H1 (cell line): Measurements from ENCODE around the gene MST1R. TPM values are rescaled to one million over a fixed set of nuclear protein-coding genes. Genes with fewer than 3 reads are reported as not detected.
A peak's percentile ranks its signal among the peaks of the same experiment; 100 is the strongest.

Experiments
- CTCF ChIA-PET: fragments of 300-600 bp; sonication (Branson Sonifier 250); formaldehyde crosslinking; loops from one replicate; lab custom pipeline; 2021; ENCODE audit not compliant: partially characterized antibody; lab: Charles Lee
- POLR2A ChIA-PET: fragments of 300-600 bp; sonication (Branson Sonifier 250); formaldehyde crosslinking; loops from one replicate; lab custom pipeline; 2021; ENCODE audit warnings: inconsistent platforms; ENCODE audit not compliant: partially characterized antibody; lab: Charles Lee
- DNase-seq, 2 experiments: peaks; one replicate each; pipeline versions ENCODE4 v3.0.0 to v3.0.0-alpha.2; 2010 to 2022; ENCODE audit warnings: low spot score in 2 of 2, low read depth in 1 of 2, mixed read lengths in 1 of 2
- FAIRE-seq: peaks from 2 replicates; lab custom pipeline; 2011; peaks lifted over from hg19 to GRCh38; lab: Jason Lieb, UNC
- H2AFZ ChIP-seq: 2 replicates; pipeline ENCODE4 v1.8.1; 2012; ENCODE audit warnings: low read length, inconsistent platforms
- H2AK5ac ChIP-seq: 2 replicates; pipeline ENCODE4 v1.6.1; 2013; ENCODE audit warnings: low read depth, low read length
- H2BK120ac ChIP-seq: replicated peaks from 2 replicates; pipeline ENCODE3; 2013; ENCODE audit warnings: low read depth, low read length, inconsistent platforms
- H2BK12ac ChIP-seq: 2 replicates; pipeline ENCODE4 v1.6.1; 2013; ENCODE audit warnings: low read depth, low read length
- H2BK15ac ChIP-seq: 2 replicates; pipeline ENCODE4 v1.6.1; 2013; ENCODE audit warnings: low read length
- H2BK20ac ChIP-seq: 2 replicates; pipeline ENCODE4 v1.6.1; 2013; ENCODE audit warnings: low read length
- H2BK5ac ChIP-seq: 2 replicates; pipeline ENCODE4 v1.6.1; 2013; ENCODE audit warnings: low read depth, low read length
- H3K14ac ChIP-seq: 2 replicates; pipeline ENCODE4 v1.6.1; 2013; ENCODE audit warnings: inconsistent platforms; ENCODE audit not compliant: insufficient read length
- H3K18ac ChIP-seq: 2 replicates; pipeline ENCODE4 v1.6.1; 2013; ENCODE audit warnings: low read length; ENCODE audit errors: extremely low read depth
- H3K23ac ChIP-seq: 2 replicates; pipeline ENCODE4 v1.6.1; 2013; ENCODE audit warnings: inconsistent platforms; ENCODE audit not compliant: insufficient read length
- H3K23me2 ChIP-seq: 2 replicates; pipeline ENCODE4 v1.6.1; 2013; ENCODE audit warnings: low read depth, low read length
- H3K27ac ChIP-seq: 2 replicates; pipeline ENCODE4 v1.6.1; 2011; ENCODE audit warnings: low read depth, low read length, inconsistent platforms
- H3K27me3 ChIP-seq, 4 experiments: replicated peaks in 1 of 4; 1 replicate in 1 of 4; 2 replicates in 3 of 4; pipeline versions ENCODE4 v1.6.1 to v1.8.1; 2011 to 2013; ENCODE audit warnings: low read length in 3 of 4, mild to moderate bottlenecking in 3 of 4, inconsistent platforms in 2 of 4, mixed read lengths in 2 of 4, moderate library complexity in 1 of 4; ENCODE audit not compliant: control insufficient read depth in 3 of 4, insufficient read depth in 3 of 4; ENCODE audit errors: extremely low read depth in 1 of 4
- H3K36me3 ChIP-seq, 4 experiments: 2 replicates each; pipeline versions ENCODE4 v1.6.1 to v1.8.1; 2011 to 2013; ENCODE audit warnings: mild to moderate bottlenecking in 4 of 4, low read length in 3 of 4, moderate library complexity in 2 of 4, control low read depth in 1 of 4, inconsistent platforms in 1 of 4; ENCODE audit not compliant: insufficient read depth in 4 of 4, control insufficient read depth in 2 of 4
- H3K4ac ChIP-seq: replicated peaks from 2 replicates; pipeline ENCODE3; 2013; ENCODE audit warnings: low read length, low read depth, mixed read lengths, inconsistent platforms; ENCODE audit not compliant: insufficient read length
- H3K4me1 ChIP-seq, 4 experiments: replicated peaks in 1 of 4; 1 replicate in 1 of 4; 2 replicates in 3 of 4; pipeline versions ENCODE4 v1.6.1 to v1.8.1; 2011 to 2013; ENCODE audit warnings: low read length in 3 of 4, inconsistent platforms in 2 of 4, mixed read lengths in 1 of 4; ENCODE audit not compliant: insufficient read depth in 4 of 4, control insufficient read depth in 3 of 4
- H3K4me2 ChIP-seq, 2 experiments: 2 replicates each; pipeline versions ENCODE4 v1.6.1 to v1.8.1; 2011 to 2013; ENCODE audit warnings: low read depth in 2 of 2, low read length in 2 of 2, control low read depth in 1 of 2, inconsistent platforms in 1 of 2, mild to moderate bottlenecking in 1 of 2; ENCODE audit not compliant: insufficient read depth in 1 of 2
- H3K4me3 ChIP-seq, 4 experiments: fragments of 200-600, 300-600 bp in 1 of 4; sonication (generic), shearing (Covaris generic), sonication (Bioruptor Twin) in 1 of 4; 2 replicates each; pipeline versions ENCODE4 v1.5.1 to v1.8.1; 2011 to 2016; ENCODE audit warnings: low read length in 4 of 4, low read depth in 3 of 4, control low read depth in 2 of 4, inconsistent platforms in 2 of 4, mild to moderate bottlenecking in 2 of 4, mixed read lengths in 1 of 4, moderate library complexity in 1 of 4; ENCODE audit not compliant: insufficient read depth in 2 of 4; ENCODE audit errors: extremely low read depth in 1 of 4
- H3K56ac ChIP-seq: replicated peaks from 2 replicates; pipeline ENCODE3; 2013; ENCODE audit warnings: low read depth, mild to moderate bottlenecking, mixed read lengths, low read length, inconsistent platforms; ENCODE audit not compliant: insufficient read length
- H3K79me1 ChIP-seq: 2 replicates; pipeline ENCODE4 v1.6.1; 2013; ENCODE audit warnings: low read depth, low read length, control low read depth
- H3K79me2 ChIP-seq, 2 experiments: 2 replicates each; pipeline versions ENCODE4 v1.6.1 to v1.8.1; 2012 to 2013; ENCODE audit warnings: low read length in 2 of 2, mild to moderate bottlenecking in 2 of 2, inconsistent platforms in 1 of 2; ENCODE audit not compliant: insufficient read depth in 2 of 2, control insufficient read depth in 1 of 2
- H3K9ac ChIP-seq, 4 experiments: replicated peaks in 1 of 4; 1 replicate in 1 of 4; 2 replicates in 3 of 4; pipeline versions ENCODE4 v1.6.1 to v1.8.1; 2011 to 2013; ENCODE audit warnings: low read depth in 3 of 4, low read length in 3 of 4, control low read depth in 2 of 4, mild to moderate bottlenecking in 2 of 4, moderate library complexity in 2 of 4, inconsistent platforms in 1 of 4; ENCODE audit errors: extremely low read depth in 1 of 4
- H3K9me3 ChIP-seq, 2 experiments: 2 replicates each; pipeline versions ENCODE4 v1.6.1 to v1.8.1; 2012 to 2013; ENCODE audit warnings: mild to moderate bottlenecking in 2 of 2, moderate library complexity in 2 of 2, control low read depth in 1 of 2, inconsistent platforms in 1 of 2, low read depth in 1 of 2, low read length in 1 of 2, mixed read lengths in 1 of 2; ENCODE audit not compliant: insufficient read depth in 2 of 2
- H4K20me1 ChIP-seq, 2 experiments: replicated peaks in 1 of 2; 2 replicates each; pipeline versions ENCODE3 to v1.8.1; 2011 to 2013; ENCODE audit warnings: inconsistent platforms in 2 of 2, low read length in 2 of 2, mild to moderate bottlenecking in 1 of 2; ENCODE audit not compliant: insufficient read depth in 2 of 2, control insufficient read depth in 1 of 2
- H4K5ac ChIP-seq: 2 replicates; pipeline ENCODE4 v1.6.1; 2013; ENCODE audit warnings: low read length, low read depth, mixed read lengths, inconsistent platforms; ENCODE audit not compliant: insufficient read length
- H4K8ac ChIP-seq: 2 replicates; pipeline ENCODE4 v1.8.0; 2013; ENCODE audit warnings: mild to moderate bottlenecking, moderate library complexity, low read length, inconsistent platforms; ENCODE audit not compliant: insufficient read depth; ENCODE audit errors: extremely low read depth
- H4K91ac ChIP-seq: replicated peaks from 2 replicates; pipeline ENCODE3; 2013; ENCODE audit warnings: low read length, mixed read lengths, inconsistent platforms; ENCODE audit not compliant: insufficient read length
- GTF2F1 ChIP-seq: IDR thresholded peaks from 2 replicates; pipeline ENCODE4 v1.6.1; 2012; ENCODE audit warnings: low read depth, low read length, improper control_type of control experiment, borderline replicate concordance
- KDM5A ChIP-seq: fragments of 200-600 bp; IDR thresholded peaks from 2 replicates; pipeline ENCODE4 v1.7.1; 2012; ENCODE audit warnings: mild to moderate bottlenecking, low read length, inconsistent platforms, mixed read lengths
- MAFK ChIP-seq: IDR thresholded peaks from 2 replicates; pipeline ENCODE4 v1.6.1; 2012; ENCODE audit warnings: low read depth, mild to moderate bottlenecking, improper control_type of control experiment, low read length
- POLR2AphosphoS5 ChIP-seq: IDR thresholded peaks from 2 replicates; pipeline ENCODE4 v1.6.1; 2011; ENCODE audit warnings: low read depth, low read length
- RNF2 ChIP-seq: fragments of 200-900, 300-1000 bp; sonication (generic); IDR thresholded peaks from 2 replicates; pipeline ENCODE4 v1.7.1; 2016; ENCODE audit warnings: borderline replicate concordance, low read depth, mild to moderate bottlenecking, antibody characterized with exemption, low read length; ENCODE audit not compliant: poor library complexity, severe bottlenecking; ENCODE audit errors: missing control alignments
- SAP30 ChIP-seq: fragments of 300-600 bp; sonication (generic); IDR thresholded peaks from 2 replicates; pipeline ENCODE4 v1.7.1; 2012; ENCODE audit warnings: low read length, moderate library complexity, mild to moderate bottlenecking, inconsistent platforms; ENCODE audit not compliant: insufficient read depth, insufficient replicate concordance
- TBP ChIP-seq: IDR thresholded peaks from 2 replicates; pipeline ENCODE4 v1.6.1; 2011; ENCODE audit warnings: low read depth, low read length, improper control_type of control experiment
- WGBS, 2 experiments: shearing (Covaris generic) in 1 of 2; methylation state at CpG; one replicate each; pipeline versions ENCODE4 v1.1.6 to v1.1.7; 2013 to 2015; ENCODE audit warnings: low lambda C conversion rate in 2 of 2, mixed read lengths in 2 of 2, inconsistent platforms in 1 of 2, low coverage in 1 of 2, missing lambda C conversion rate in 1 of 2; ENCODE audit not compliant: insufficient replicate concordance in 2 of 2, insufficient coverage in 1 of 2, insufficient read length in 1 of 2; ENCODE audit errors: extremely low coverage in 1 of 2, missing lambda C conversion rate in 1 of 2; 5-methylcytosine and 5-hydroxymethylcytosine counted together
- polyA plus RNA-seq, 7 experiments: library from polyadenylated mRNA; depleted of rRNA in 3 of 7; stranded (reverse) in 5 of 7; unstranded in 2 of 7; fragments of >200 nt in 5 of 7; fragments of 200-250 nt in 2 of 7; gene quantifications; 1 replicate in 5 of 7; 2 replicates in 1 of 7; 4 replicates in 1 of 7; pipeline versions ENCODE4 v1.2.1 to v1.2.3, GENCODE V29; 2011 to 2013; ENCODE audit warnings: missing spikeins in 2 of 7, mixed read lengths in 2 of 7
- total RNA-seq: library from RNA; stranded (reverse); fragmentation: NEBNext Ultra II Directional; extraction: Animal tissue kit (Norgen Biotek cat#: 25700); gene quantifications from 2 replicates; pipeline ENCODE4 v1.2.1, GENCODE V29; 2021
- TF ChIP-seq, protein P1 (sequence below): IDR thresholded peaks from 2 replicates; pipeline ENCODE4 v1.6.1; 2011; ENCODE audit warnings: low read depth, mild to moderate bottlenecking, low read length; ENCODE audit not compliant: insufficient read depth
- TF ChIP-seq, protein P2 (sequence below): IDR thresholded peaks from 2 replicates; pipeline ENCODE4 v1.6.1; 2012; ENCODE audit warnings: low read length, inconsistent platforms

MST1R gene
- total and polyA plus RNA-seq, 2 of the 8 experiments (the other 6 are each of a cell fraction or from before 2014, with no cell fraction given) = 4.8 to 7.6 TPM

DNA sequence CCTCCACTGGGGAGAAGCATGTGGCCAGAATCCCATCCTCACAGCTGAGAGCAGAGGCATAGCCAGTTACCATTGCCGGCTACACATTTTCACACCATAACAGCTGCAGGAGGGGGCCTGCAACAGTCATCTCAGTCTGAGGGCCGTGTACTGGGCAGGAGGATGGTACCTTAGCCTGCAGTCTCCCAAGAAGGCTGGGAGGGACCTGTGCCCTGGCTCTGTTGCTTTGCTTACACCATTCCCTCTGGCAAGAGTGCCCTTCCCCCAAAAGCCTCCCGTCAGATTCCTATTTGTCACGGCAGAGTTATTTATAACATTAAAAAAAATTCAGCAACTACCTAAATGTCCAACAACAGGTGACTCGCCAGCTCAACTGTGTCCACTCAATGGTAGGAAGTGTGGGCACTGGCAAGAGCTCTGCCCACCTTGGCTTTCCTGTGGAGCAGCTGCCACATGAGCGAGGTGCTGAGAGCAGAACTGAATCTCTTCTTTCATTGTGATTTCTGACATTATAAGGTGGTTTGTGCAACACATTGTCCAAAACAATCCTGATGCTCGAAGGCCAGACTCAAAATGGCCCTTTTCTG is 38.4 kb downstream of the MST1R start:
- WGBS, 2 experiments = 87% methylated on average over 7 of the region's 7 CpGs; no CpG with 5 or more reads in 1 of the 2 experiments
- Histone ChIP-seq H4K5ac (no peak overlapping the region), H3K14ac (no peak overlapping the region), H2BK15ac (no peak overlapping the region), H4K20me1 (peaks cover 14 to 30% of the 10 kb centered on the region in 2 experiments), H3K4me1 (peaks cover 7 to 45% (median 31%) of the 10 kb centered on the region in 4 experiments), H3K23ac (no peak overlapping the region), H3K18ac (no peak overlapping the region), H3K9me3 (no peaks in the 10 kb centered on the region), H2BK12ac (no peak overlapping the region), H3K79me1 (peaks cover 22% of the 10 kb centered on the region), H3K27ac (no peak overlapping the region), H2BK120ac (no peak overlapping the region), H3K4me2 (no peak overlapping the region), H3K36me3 (peaks cover 2 to 6% (median 5%) of the 10 kb centered on the region in 4 experiments; a peak in 5 of 8 replicates), H2AFZ (no peak overlapping the region), H3K56ac (no peak overlapping the region), H2AK5ac (no peak overlapping the region), H3K79me2 (peaks cover 3 to 57% of the 10 kb centered on the region in 2 experiments; a peak in 3 of 4 replicates), H2BK20ac (no peak overlapping the region), H3K4ac (no peak overlapping the region), H3K23me2 (peaks cover 13% of the 10 kb centered on the region; the same call in 1 of the 2 replicates), H3K9ac (peak overlapping the region in 1 of 4 experiments; percentile 11; a peak in 1 of 7 replicates), H4K91ac (no peak overlapping the region), H3K4me3 (no peak overlapping the region), H2BK5ac (0 out of 2 replicates have a peak overlapping the region, but pooled peaks have one; percentile 16), H4K8ac (no peak overlapping the region), H3K27me3 (no peaks in the 10 kb centered on the region; a peak in 1 of 7 replicates)
- FAIRE-seq (no peak), DNase-seq (no peak)
- CTCF ChIA-PET = interaction anchor here (0.7 to 11.7 kb wide), 6 partner anchors 16 to 430 kb away, joined by 3 to 89 read pairs (median 20); partner anchors contain the start of gene INKA1
- POLR2A ChIA-PET = interaction anchor here (0.6 to 14.0 kb wide), 4 partner anchors 9 to 163 kb away, joined by 3 to 149 read pairs (median 4); partner anchors contain the start of gene TRAIP
- TF ChIP-seq KDM5A (no peak), TBP (no peak), MAFK (no peak), GTF2F1 (no peak), POLR2AphosphoS5 (no peak), SAP30 (no peak), RNF2 (no peak)
- TF ChIP-seq, protein P1, sequence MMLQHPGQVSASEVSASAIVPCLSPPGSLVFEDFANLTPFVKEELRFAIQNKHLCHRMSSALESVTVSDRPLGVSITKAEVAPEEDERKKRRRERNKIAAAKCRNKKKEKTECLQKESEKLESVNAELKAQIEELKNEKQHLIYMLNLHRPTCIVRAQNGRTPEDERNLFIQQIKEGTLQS = no peak
- TF ChIP-seq, protein P2, sequence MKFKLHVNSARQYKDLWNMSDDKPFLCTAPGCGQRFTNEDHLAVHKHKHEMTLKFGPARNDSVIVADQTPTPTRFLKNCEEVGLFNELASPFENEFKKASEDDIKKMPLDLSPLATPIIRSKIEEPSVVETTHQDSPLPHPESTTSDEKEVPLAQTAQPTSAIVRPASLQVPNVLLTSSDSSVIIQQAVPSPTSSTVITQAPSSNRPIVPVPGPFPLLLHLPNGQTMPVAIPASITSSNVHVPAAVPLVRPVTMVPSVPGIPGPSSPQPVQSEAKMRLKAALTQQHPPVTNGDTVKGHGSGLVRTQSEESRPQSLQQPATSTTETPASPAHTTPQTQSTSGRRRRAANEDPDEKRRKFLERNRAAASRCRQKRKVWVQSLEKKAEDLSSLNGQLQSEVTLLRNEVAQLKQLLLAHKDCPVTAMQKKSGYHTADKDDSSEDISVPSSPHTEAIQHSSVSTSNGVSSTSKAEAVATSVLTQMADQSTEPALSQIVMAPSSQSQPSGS = no peak
